K562 (cell line): Measurements from ENCODE around the gene STAT6. TPM values are rescaled to one million over a fixed set of nuclear protein-coding genes. Genes with fewer than 3 reads are reported as not detected.

Experiments
- ATAC-seq: fragments of 200-7000 bp; cut with Tn5 transposase; 3 replicates; pipeline ENCODE4 v1.9.1; 2020; ENCODE audit warnings: moderate library complexity
- BruUV-seq: library from RNA; stranded (reverse); fragments of 400-500 nt; replicated peaks from 2 replicates; lab custom pipeline; 2021; lab: Mats Ljungman, UMichigan
- CTCF ChIA-PET: fragments of 300-600 bp; formaldehyde crosslinking; extraction: SDS; loops from one replicate; lab custom pipeline; 2021; ENCODE audit warnings: low intra/inter-chr PET ratio; lab: Yijun Ruan, JAX
- POLR2A ChIA-PET: fragments of 300-600, 350-650 bp; sonication (Branson Sonifier 250); formaldehyde crosslinking; extraction: SDS; loops from one replicate; lab custom pipeline; 2021; ENCODE audit warnings: antibody characterized with exemption, inconsistent platforms; lab: Yijun Ruan, JAX
- DNase-seq, 4 experiments: peaks; one replicate each; pipeline versions ENCODE4 v3.0.0 to v3.0.0-alpha.2; 2011 to 2018; ENCODE audit warnings: low spot score in 3 of 4, mixed read lengths in 3 of 4; ENCODE audit errors: extremely low read depth in 1 of 4
- FAIRE-seq: peaks from 2 replicates; lab custom pipeline; 2011; peaks lifted over from hg19 to GRCh38; lab: Jason Lieb, UNC
- H2AFZ ChIP-seq: 2 replicates; pipeline ENCODE4 v1.6.0; 2011; ENCODE audit warnings: low read depth, low read length, control low read depth, inconsistent platforms
- H3K27ac ChIP-seq: fragments of 200-600 bp; 3 replicates; pipeline ENCODE4 v1.8.0; 2011; ENCODE audit warnings: low read depth, mild to moderate bottlenecking, control low read depth, inconsistent platforms, low read length, moderate library complexity, mixed read lengths; ENCODE audit errors: extremely low read depth
- H3K27me3 ChIP-seq, 2 experiments: fragments of 300-600 bp in 1 of 2; 2 replicates in 1 of 2; 3 replicates in 1 of 2; pipeline versions ENCODE4 v1.6.0 to v1.8.0; 2011; ENCODE audit warnings: inconsistent platforms in 2 of 2, low read length in 2 of 2, mild to moderate bottlenecking in 1 of 2, mixed read lengths in 1 of 2, moderate library complexity in 1 of 2; ENCODE audit not compliant: control insufficient read depth in 2 of 2, insufficient read depth in 2 of 2
- H3K36me3 ChIP-seq: fragments of 300-600 bp; 3 replicates; pipeline ENCODE4 v1.8.0; 2011; ENCODE audit warnings: mild to moderate bottlenecking, low read length, inconsistent platforms; ENCODE audit not compliant: control insufficient read depth, insufficient read depth
- H3K4me1 ChIP-seq, 2 experiments: fragments of 200-600 bp in 1 of 2; replicated peaks in 1 of 2; 2 replicates in 1 of 2; 3 replicates in 1 of 2; pipeline versions ENCODE4 v1.5.1 to v1.8.0; 2011; ENCODE audit warnings: inconsistent platforms in 2 of 2, low read length in 2 of 2, mild to moderate bottlenecking in 1 of 2, mixed read lengths in 1 of 2, moderate library complexity in 1 of 2; ENCODE audit not compliant: control insufficient read depth in 2 of 2, insufficient read depth in 2 of 2
- H3K4me2 ChIP-seq: 2 replicates; pipeline ENCODE4 v1.6.1; 2011; ENCODE audit warnings: low read length, control low read depth, inconsistent platforms, mixed read lengths; ENCODE audit not compliant: insufficient read depth
- H3K4me3 ChIP-seq: fragments of 200-600 bp; sonication (generic), shearing (Covaris generic); 2 replicates; pipeline ENCODE4 v1.5.1; 2016; ENCODE audit warnings: control low read depth, inconsistent platforms
- H3K79me2 ChIP-seq: fragments of 200-600 bp; 3 replicates; pipeline ENCODE4 v1.8.0; 2011; ENCODE audit warnings: low read length, inconsistent platforms; ENCODE audit not compliant: control insufficient read depth, insufficient read depth
- H3K9ac ChIP-seq, 2 experiments: 2 replicates each; pipeline versions ENCODE4 v1.6.0 to v1.6.1; 2011; ENCODE audit warnings: low read depth in 2 of 2, low read length in 2 of 2, control low read depth in 1 of 2, inconsistent platforms in 1 of 2, mild to moderate bottlenecking in 1 of 2, mixed read lengths in 1 of 2; ENCODE audit not compliant: insufficient read depth in 1 of 2
- H3K9me1 ChIP-seq: one replicate; pipeline ENCODE4 v1.6.0; 2011; ENCODE audit warnings: inconsistent platforms, mild to moderate bottlenecking, low read length, moderate library complexity; ENCODE audit not compliant: control insufficient read depth, insufficient read depth
- H3K9me3 ChIP-seq: replicated peaks from 2 replicates; pipeline ENCODE4 v1.5.1; 2011; ENCODE audit warnings: low read depth, low read length, inconsistent platforms; ENCODE audit not compliant: control insufficient read depth, insufficient read depth
- H4K20me1 ChIP-seq: replicated peaks from 2 replicates; pipeline ENCODE4 v1.6.1; 2011; ENCODE audit warnings: low read length, inconsistent platforms, mixed read lengths; ENCODE audit not compliant: control insufficient read depth, insufficient read depth
- DLX4 ChIP-seq: fragments of 250-450 bp; sonication (Bioruptor Pico); IDR thresholded peaks from 2 replicates; pipeline ENCODE4 v1.6.1; 2021; ENCODE audit warnings: mild to moderate bottlenecking
- HDAC8 ChIP-seq: fragments of 450-650 bp; IDR thresholded peaks from 2 replicates; pipeline ENCODE4 v1.6.1; 2016; ENCODE audit warnings: mild to moderate bottlenecking, missing genetic modification characterization, moderate library complexity, missing compliant biosample characterization
- HNRNPL ChIP-seq: fragments of 200-400 bp; formaldehyde crosslinking; IDR thresholded peaks from 2 replicates; pipeline ENCODE4 v1.6.1; 2017; ENCODE audit warnings: low read depth, mild to moderate bottlenecking, low read length
- L3MBTL2 ChIP-seq: fragments of 450-650 bp; IDR thresholded peaks from 2 replicates; pipeline ENCODE4 v1.6.1; 2016; ENCODE audit warnings: mild to moderate bottlenecking, moderate library complexity
- MAZ ChIP-seq, 2 experiments: fragments of 450-650 bp in 1 of 2; sonication (generic) in 1 of 2; formaldehyde crosslinking; IDR thresholded peaks in 1 of 2; conservative IDR thresholded peaks in 1 of 2; 2 replicates each; pipeline versions ENCODE4 v1.4.0 to v1.5.0; 2020; ENCODE audit warnings: mild to moderate bottlenecking in 1 of 2, missing genetic modification reagents in 1 of 2
- MECOM ChIP-seq: fragments of 250-450 bp; sonication (Bioruptor Pico); IDR thresholded peaks from 2 replicates; pipeline ENCODE4 v1.8.0; 2022; ENCODE audit warnings: inconsistent platforms
- NR2F6 ChIP-seq: fragments of 450-650 bp; formaldehyde crosslinking; IDR thresholded peaks from 2 replicates; pipeline ENCODE4 v1.4.0; 2020; ENCODE audit warnings: mild to moderate bottlenecking
- RBM22 ChIP-seq: fragments of 200-400 bp; formaldehyde crosslinking; IDR thresholded peaks from 2 replicates; pipeline ENCODE4 v1.6.1; 2018; ENCODE audit warnings: low read length, low read depth; ENCODE audit not compliant: poor library complexity, severe bottlenecking
- RBM25 ChIP-seq: fragments of 200-400 bp; formaldehyde crosslinking; IDR thresholded peaks from 2 replicates; pipeline ENCODE4 v1.6.1; 2018; ENCODE audit warnings: low read length, low read depth, moderate library complexity; ENCODE audit not compliant: severe bottlenecking
- RCOR1 ChIP-seq, 2 experiments: IDR thresholded peaks; 2 replicates each; pipeline ENCODE4 v1.6.1; 2012; ENCODE audit warnings: low read depth in 2 of 2, low read length in 2 of 2, borderline replicate concordance in 1 of 2, improper control_type of control experiment in 1 of 2
- SRSF7 ChIP-seq: fragments of 200-400 bp; formaldehyde crosslinking; optimal IDR thresholded peaks from 2 replicates; pipeline ENCODE3; 2017; ENCODE audit warnings: mild to moderate bottlenecking, low read depth, low read length
- TBP ChIP-seq: optimal IDR thresholded peaks from 2 replicates; pipeline ENCODE3; 2011; ENCODE audit warnings: low read depth, low read length, improper control_type of control experiment
- TEAD1 ChIP-seq, 2 experiments: fragments of 450-650 bp in 1 of 2; sonication (generic) in 1 of 2; formaldehyde crosslinking; IDR thresholded peaks; 2 replicates each; pipeline versions ENCODE4 v1.4.0 to v1.8.0; 2020 to 2022; ENCODE audit warnings: mild to moderate bottlenecking in 2 of 2, missing genetic modification reagents in 1 of 2
- ZC3H11A ChIP-seq: IDR thresholded peaks from 2 replicates; pipeline ENCODE4 v1.6.1; 2012; ENCODE audit warnings: low read depth, low read length, improper control_type of control experiment
- ZKSCAN3 ChIP-seq: fragments of 250-450 bp; sonication (Bioruptor Pico); IDR thresholded peaks from 2 replicates; pipeline ENCODE4 v1.4.0; 2020
- ZNF12 ChIP-seq: sonication (generic); formaldehyde crosslinking; IDR thresholded peaks from 2 replicates; pipeline ENCODE4 v1.4.0; 2020; ENCODE audit warnings: mild to moderate bottlenecking, missing genetic modification reagents
- WGBS: fragments of 100-300 bp; shearing (Covaris generic); methylation state at CpG from one replicate; pipeline ENCODE4 v1.1.6; 2016; ENCODE audit warnings: low coverage, mixed read lengths; ENCODE audit not compliant: insufficient coverage; ENCODE audit errors: missing lambda C conversion rate; 5-methylcytosine and 5-hydroxymethylcytosine counted together
- in situ Hi-C: fragments of 300-500 bp; cut with MboI; formaldehyde crosslinking; loops from 4 replicates; pipeline ENCODE4 v1.15.0; 2018; ENCODE audit warnings: inconsistent platforms, mixed read lengths
- intact Hi-C: fragments of 100-400 bp; cut with micrococcal nuclease; formaldehyde crosslinking; loops from 2 replicates; pipeline ENCODE4 v1.14.2; 2022
- polyA plus RNA-seq, 8 experiments: library from polyadenylated mRNA; depleted of rRNA in 4 of 8; stranded (reverse) in 5 of 8; unstranded in 3 of 8; fragments of >200 nt; fragmentation: Nextera tagmentation in 2 of 8; fragmentation: Illumina TruSeq in 1 of 8; extraction: Ambion mirVana in 2 of 8; extraction: Trizol in 1 of 8; gene quantifications; 2 replicates each; pipeline versions ENCODE4 v1.2.1 to v1.2.3, GENCODE V29; 2011 to 2014; ENCODE audit warnings: inconsistent platforms in 1 of 8, missing spikeins in 1 of 8
- total RNA-seq, 7 experiments: library from RNA; depleted of rRNA in 6 of 7; stranded (reverse); fragments of >200 nt in 6 of 7; fragmentation: Illumina TruSeq in 2 of 7; extraction: Trizol in 2 of 7; gene quantifications; 2 replicates each; pipeline versions ENCODE4 v1.2.1 to v1.2.3, GENCODE V29; 2011 to 2021; ENCODE audit warnings: low replicate concordance in 1 of 7

Gene STAT6
- total and polyA plus RNA-seq, 9 of the 15 experiments (the other 6 are each of a cell fraction or from before 2014, with no cell fraction given) = 2.4 to 49.5 (median 26.5) TPM

GRCh38 chr12:57110104-57111030, 795 bp downstream of the STAT6 start (continued):
- no peak for TF ChIP-seq ZKSCAN3
- no peak for TF ChIP-seq NR2F6 (CRISPR knock-in tag)
- TF ChIP-seq TEAD1 (CRISPR knock-in tag; IDR thresholded peaks at IDR 0.05) = 0 out of 4 replicates have a peak, but pooled peaks of 1 of the 2 experiments have one; percentile 7
- no peak for TF ChIP-seq HDAC8

- H4K20me1 ChIP-seq = no peaks in the 10 kb centered on the region
- H3K27ac ChIP-seq = peak overlapping the region; percentile 91; the same call in 2 of the 3 replicates
- ATAC-seq = no peak
- H3K79me2 ChIP-seq = peaks cover 12% of the 10 kb centered on the region; the same call in 2 of the 3 replicates
- H3K27me3 ChIP-seq = no peaks in the 10 kb centered on the region
- H3K4me3 ChIP-seq = peak overlapping the region; percentile 48
- in situ Hi-C loops (loop anchor here (5.0 kb wide), 2 partner anchors 42 to 102 kb away; partner anchors contain the start of gene ZBTB39), intact Hi-C loops (loop anchor here (5.0 kb wide), 1 partner anchor 267 kb away; no protein-coding TSS in a partner anchor)
- FAIRE-seq = no peak
- POLR2A ChIA-PET = interaction anchor here (0.6 to 2.3 kb wide), 4 partner anchors 11 to 121 kb away, joined by 3 to 7 read pairs (median 4); no protein-coding TSS in a partner anchor
- no TSS peak for BruUV-seq
- H3K36me3 ChIP-seq = peaks cover 27% of the 10 kb centered on the region; the same call in 2 of the 3 replicates
- peak in 2 of 4 experiments; percentile 3 to 6 for DNase-seq
- WGBS = 50% methylated on average over 5 of the region's 7 CpGs
- H3K4me1 ChIP-seq = peaks cover 22 to 43% of the 10 kb centered on the region in 2 experiments; a peak in 4 of 5 replicates
- CTCF ChIA-PET = no interaction called here
- peak overlapping the region; percentile 93 for H2AFZ ChIP-seq
- H3K9me1 ChIP-seq = no peaks in the 10 kb centered on the region
- H3K9ac ChIP-seq = peak overlapping the region; percentile 81 to 92; a peak in 1 of 4 replicates
- no peaks in the 10 kb centered on the region for H3K9me3 ChIP-seq
- H3K4me2 ChIP-seq = peak overlapping the region; percentile 97
- TF ChIP-seq RBM25 (peak; percentile 93), RCOR1 (IDR thresholded peaks at IDR 0.05; ENCODE audit: borderline replicate concordance in 1 of 2, low read depth in 2 of 2, low read length in 2 of 2) (no peak), MAZ (CRISPR knock-in tag; conservative IDR thresholded peaks at IDR 0.05 in 1 of 2, IDR thresholded peaks at IDR 0.05 in 1 of 2) (no peak), DLX4 (CRISPR knock-in tag) (no peak), L3MBTL2 (no peak), MECOM (CRISPR knock-in tag) (no peak), SRSF7 (no peak), TBP (no peak), ZNF12 (CRISPR knock-in tag) (no peak), ZC3H11A (no peak), HNRNPL (no peak), RBM22 (no peak)
These were observed 1.7 kb downstream of the STAT6 start for GRCh38 chr12:57109207-57110103.
